Sigmoid colon (tissue), 7 donors: ENCODE data around the gene TBCD. TPM values are rescaled to one million over a fixed set of nuclear protein-coding genes. Genes with fewer than 3 reads are reported as not detected.

Source experiments
- DNase-seq: peaks from one replicate; pipeline ENCODE4 v3.0.0-alpha.2; 2019
- H3K27ac ChIP-seq, 4 donors: fragments of 200-600 bp; sonication (generic); one replicate each; pipeline ENCODE4 v1.5.1; 2016 to 2019; ENCODE audit warnings: mild to moderate bottlenecking in 1 of 4
- H3K27me3 ChIP-seq, 3 donors: fragments of 200-600 bp; sonication (generic); one replicate each; pipeline ENCODE4 v1.5.1; 2019; ENCODE audit warnings: mild to moderate bottlenecking in 1 of 3
- H3K36me3 ChIP-seq, 4 donors: fragments of 200-600 bp; sonication (generic); one replicate each; pipeline ENCODE4 v1.5.1; 2016 to 2019
- H3K4me1 ChIP-seq, 4 donors: fragments of 200-600 bp; sonication (generic); one replicate each; pipeline ENCODE4 v1.5.1; 2017 to 2019
- H3K4me3 ChIP-seq, 4 donors: fragments of 200-600 bp; sonication (generic); one replicate each; pipeline ENCODE4 v1.5.1; 2017 to 2019; ENCODE audit warnings: mild to moderate bottlenecking in 2 of 4, moderate library complexity in 1 of 4
- H3K9me3 ChIP-seq, 4 donors: fragments of 200-600 bp in 3 of 4; sonication (generic) in 3 of 4; one replicate each; pipeline versions ENCODE4 v1.5.1 to v1.6.1; 2013 to 2019
- EP300 ChIP-seq, 4 donors: sonication (generic); formaldehyde crosslinking; IDR thresholded peaks; one replicate each; pipeline ENCODE4 v1.6.1; 2017; ENCODE audit warnings: antibody characterized with exemption in 4 of 4
- POLR2A ChIP-seq, 2 donors: fragments of 450-650 bp; IDR thresholded peaks; one replicate each; pipeline ENCODE4 v1.6.1; 2016; ENCODE audit warnings: antibody characterized with exemption in 2 of 2, mild to moderate bottlenecking in 2 of 2, moderate library complexity in 2 of 2
- POLR2AphosphoS5 ChIP-seq, 4 donors: sonication (generic); formaldehyde crosslinking; IDR thresholded peaks; one replicate each; pipeline ENCODE4 v1.6.1; 2017; ENCODE audit warnings: antibody characterized with exemption in 4 of 4
- WGBS, 2 donors: extraction: QIAGEN DNeasy Blood & Tissue Kit; methylation state at CpG; one replicate each; pipeline ENCODE4 v1.1.7; 2013; 5-methylcytosine and 5-hydroxymethylcytosine counted together
- intact Hi-C: fragments of 100-400 bp; cut with DNase I; formaldehyde crosslinking; loops from one replicate; pipeline ENCODE4 v1.15.1; 2023
- polyA plus RNA-seq, 3 donors: library from polyadenylated mRNA; stranded (reverse); fragments of 200-250 nt; gene quantifications; one replicate each; pipeline ENCODE4 v1.2.3, GENCODE V29; 2013
- total RNA-seq, 4 donors: library from RNA; depleted of rRNA; stranded (reverse); fragments of >200 nt; gene quantifications; one replicate each; pipeline ENCODE4 v1.1.0, GENCODE V29; 2016
- TF ChIP-seq, protein P1 (sequence below), 4 experiments: fragments of 450-650 bp in 3 of 4; fragments of 200-600 bp in 1 of 4; IDR thresholded peaks; one replicate each; pipeline ENCODE4 v1.5.1; 2016 to 2019; ENCODE audit warnings: antibody characterized with exemption in 4 of 4, mild to moderate bottlenecking in 3 of 4, moderate library complexity in 2 of 4
- donor health status: healthy with polysubstance abuse.
- donor health status: Bipolar disorder and iron deficiency.
- donor health status: healthy.

Gene TBCD
- total and polyA plus RNA-seq, 7 donors = 11.1 to 77.4 (median 34.2) TPM

DNA sequence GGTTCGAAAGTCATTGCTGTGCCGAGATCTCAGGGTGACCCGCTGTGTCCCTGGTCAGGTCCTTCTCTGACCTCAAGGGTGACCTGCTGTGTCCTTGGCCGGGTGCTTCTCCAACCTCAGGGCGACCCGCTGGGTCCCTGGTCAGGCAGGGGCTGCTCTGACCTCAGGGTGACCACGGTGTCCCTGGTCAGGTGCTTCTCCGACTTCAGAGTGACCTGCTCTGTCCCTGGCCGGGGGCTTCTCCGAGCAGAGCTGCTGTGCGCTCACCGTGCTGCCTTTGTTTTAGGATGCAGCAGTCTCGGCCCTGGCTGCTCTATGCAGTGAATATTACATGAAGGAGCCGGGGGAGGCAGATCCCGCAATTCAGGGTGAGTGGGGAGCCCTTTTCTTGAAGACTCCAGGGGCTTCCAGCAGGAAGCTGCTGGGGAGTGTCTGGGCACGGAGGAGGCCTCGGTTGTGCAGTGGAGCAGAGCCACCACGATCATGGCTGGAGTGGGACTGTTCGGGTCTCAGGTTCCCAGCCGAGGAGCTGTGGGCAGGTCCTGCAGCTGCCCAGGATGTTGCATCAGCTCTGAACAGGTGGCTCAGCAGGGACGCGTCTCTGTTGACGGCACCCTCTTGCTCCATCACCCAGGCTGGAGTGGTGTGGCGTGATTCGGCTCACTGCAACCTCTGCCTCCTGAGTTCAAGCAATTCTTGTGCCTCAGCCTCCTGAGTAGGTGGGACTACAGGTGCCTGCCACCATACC is 171.7 kb downstream of the TBCD start:
- DNase-seq = no peak
- Histone ChIP-seq H3K9me3 (no peaks in the 10 kb centered on the region), H3K36me3 (peaks cover 0 to 58% (median 19%) of the 10 kb centered on the region in 4 donors), H3K4me3 (no peak overlapping the region), H3K27me3 (no peaks in the 10 kb centered on the region), H3K4me1 (no peaks in the 10 kb centered on the region), H3K27ac (no peak overlapping the region)
- 95 to 96% methylated on average over 25 of the region's 25 CpGs for WGBS, 2 donors
- intact Hi-C loops = no loop called here
- TF ChIP-seq POLR2A (IDR thresholded peaks at IDR 0.05) (no peak), EP300 (IDR thresholded peaks at IDR 0.05) (no peak), POLR2AphosphoS5 (IDR thresholded peaks at IDR 0.05) (no peak)
- TF ChIP-seq, protein P1, sequence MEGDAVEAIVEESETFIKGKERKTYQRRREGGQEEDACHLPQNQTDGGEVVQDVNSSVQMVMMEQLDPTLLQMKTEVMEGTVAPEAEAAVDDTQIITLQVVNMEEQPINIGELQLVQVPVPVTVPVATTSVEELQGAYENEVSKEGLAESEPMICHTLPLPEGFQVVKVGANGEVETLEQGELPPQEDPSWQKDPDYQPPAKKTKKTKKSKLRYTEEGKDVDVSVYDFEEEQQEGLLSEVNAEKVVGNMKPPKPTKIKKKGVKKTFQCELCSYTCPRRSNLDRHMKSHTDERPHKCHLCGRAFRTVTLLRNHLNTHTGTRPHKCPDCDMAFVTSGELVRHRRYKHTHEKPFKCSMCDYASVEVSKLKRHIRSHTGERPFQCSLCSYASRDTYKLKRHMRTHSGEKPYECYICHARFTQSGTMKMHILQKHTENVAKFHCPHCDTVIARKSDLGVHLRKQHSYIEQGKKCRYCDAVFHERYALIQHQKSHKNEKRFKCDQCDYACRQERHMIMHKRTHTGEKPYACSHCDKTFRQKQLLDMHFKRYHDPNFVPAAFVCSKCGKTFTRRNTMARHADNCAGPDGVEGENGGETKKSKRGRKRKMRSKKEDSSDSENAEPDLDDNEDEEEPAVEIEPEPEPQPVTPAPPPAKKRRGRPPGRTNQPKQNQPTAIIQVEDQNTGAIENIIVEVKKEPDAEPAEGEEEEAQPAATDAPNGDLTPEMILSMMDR (IDR thresholded peaks at IDR 0.05) = no peak

DNA sequence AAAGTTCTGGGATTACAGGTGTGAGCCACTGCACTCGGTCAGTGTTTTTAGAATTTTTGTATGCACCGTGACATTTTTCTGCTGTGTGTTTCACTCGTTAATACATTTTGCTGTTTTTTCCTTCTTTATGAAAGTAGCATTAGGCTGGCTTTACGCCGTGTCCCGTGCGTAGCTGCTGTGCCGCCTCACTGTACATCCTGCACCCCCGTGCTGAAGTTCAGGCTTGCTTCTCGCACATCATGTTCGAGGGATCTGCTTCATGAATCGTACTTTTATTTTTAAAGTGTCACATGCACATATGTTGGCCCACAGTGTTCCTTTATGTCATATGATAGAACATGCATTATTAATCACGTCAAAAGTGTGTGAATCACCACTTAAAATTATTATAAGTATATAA is 172.3 kb downstream of the TBCD start:
- no peaks in the 10 kb centered on the region for H3K4me1 ChIP-seq
- DNase-seq = no peak
- no peak overlapping the region for H3K27ac ChIP-seq
- 95 to 96% methylated on average over 13 of the region's 13 CpGs for WGBS, 2 donors
- H3K4me3 ChIP-seq = no peak overlapping the region
- intact Hi-C loops = no loop called here
- TF ChIP-seq POLR2AphosphoS5 (IDR thresholded peaks at IDR 0.05) = no peak
- TF ChIP-seq EP300 (IDR thresholded peaks at IDR 0.05) = no peak
- no peak for TF ChIP-seq POLR2A (IDR thresholded peaks at IDR 0.05)
- H3K36me3 ChIP-seq = peaks cover 0 to 64% (median 22%) of the 10 kb centered on the region in 4 donors
- H3K9me3 ChIP-seq = no peaks in the 10 kb centered on the region
- H3K27me3 ChIP-seq = no peaks in the 10 kb centered on the region

DNA sequence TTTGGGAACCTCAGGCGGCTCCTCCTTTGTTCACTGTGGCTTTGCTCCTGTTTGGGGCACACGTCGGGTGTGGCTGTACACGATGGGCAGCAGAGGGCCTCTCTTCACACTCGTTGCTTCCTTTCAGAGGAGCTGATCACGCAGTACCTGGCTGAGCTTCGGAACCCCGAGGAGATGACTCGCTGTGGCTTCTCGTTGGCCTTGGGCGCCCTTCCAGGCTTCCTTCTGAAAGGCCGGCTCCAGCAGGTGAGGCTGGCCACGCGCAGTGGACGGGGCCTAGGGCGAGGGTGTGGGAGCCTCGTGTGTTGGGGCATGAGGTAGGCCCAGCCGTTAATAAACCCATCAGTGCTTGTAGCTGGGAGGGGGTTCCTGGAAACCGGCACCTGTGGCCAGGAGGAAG is 172.9 kb downstream of the TBCD start:
- H3K27ac ChIP-seq = no peak overlapping the region
- WGBS, 2 donors = 86 to 93% methylated on average over 19 of the region's 19 CpGs
- no peaks in the 10 kb centered on the region for H3K27me3 ChIP-seq
- H3K4me3 ChIP-seq = no peak overlapping the region
- H3K9me3 ChIP-seq = no peaks in the 10 kb centered on the region
- TF ChIP-seq, protein P1 (IDR thresholded peaks at IDR 0.05) = no peak
- DNase-seq = no peak
- H3K36me3 ChIP-seq = peaks cover 0 to 70% (median 28%) of the 10 kb centered on the region in 4 donors
- intact Hi-C loops = no loop called here
- H3K4me1 ChIP-seq = no peaks in the 10 kb centered on the region

GRCh38 chr17:82925336-82925735 is 173.5 kb downstream of the TBCD start:
- Histone ChIP-seq H3K9me3 (no peaks in the 10 kb centered on the region), H3K27me3 (no peaks in the 10 kb centered on the region), H3K4me3 (no peak overlapping the region), H3K4me1 (no peaks in the 10 kb centered on the region), H3K36me3 (peaks cover 0 to 75% (median 31%) of the 10 kb centered on the region in 4 donors), H3K27ac (no peak overlapping the region)
- WGBS, 2 donors = 94 to 97% methylated on average over 18 of the region's 18 CpGs
- TF ChIP-seq, protein P1 (IDR thresholded peaks at IDR 0.05) = no peak
- no peak for TF ChIP-seq EP300 (IDR thresholded peaks at IDR 0.05)
- TF ChIP-seq POLR2AphosphoS5 (IDR thresholded peaks at IDR 0.05) = no peak
- no peak for TF ChIP-seq POLR2A (IDR thresholded peaks at IDR 0.05)
- intact Hi-C loops = no loop called here
- DNase-seq = no peak

GRCh38 chr17:82926081-82926480 is 174.2 kb downstream of the TBCD start:
- Histone ChIP-seq H3K27me3 (no peaks in the 10 kb centered on the region), H3K36me3 (peaks cover 0 to 83% (median 34%) of the 10 kb centered on the region in 4 donors), H3K27ac (no peak overlapping the region), H3K4me3 (no peak overlapping the region), H3K9me3 (no peaks in the 10 kb centered on the region), H3K4me1 (peaks cover 0 to 3% (median 0%) of the 10 kb centered on the region in 4 donors)
- 95% methylated on average over 11 to 12 of the region's 12 CpGs for WGBS, 2 donors
- intact Hi-C loops = no loop called here
- DNase-seq = no peak
- TF ChIP-seq POLR2AphosphoS5 (IDR thresholded peaks at IDR 0.05) (no peak), EP300 (IDR thresholded peaks at IDR 0.05) (no peak), POLR2A (IDR thresholded peaks at IDR 0.05) (no peak)
- TF ChIP-seq, protein P1 (IDR thresholded peaks at IDR 0.05) = no peak
